Hematopoietic multipotent progenitor cell (in vitro differentiated cells): ENCODE measurements around the gene ALDH7A1. TPM values are rescaled to one million over a fixed set of nuclear protein-coding genes. Genes with fewer than 3 reads are reported as not detected.

ENCODE experiments used
- small RNA-seq: library from RNA; depleted of rRNA; stranded (forward); fragments of <200 nt; gene quantifications from one replicate; pipeline ENCODE3, GENCODE V24; 2012
- total RNA-seq: library from RNA; depleted of rRNA; stranded (reverse); fragments of >200 nt; gene quantifications from one replicate; pipeline ENCODE4 v1.2.3, GENCODE V29; 2012

Gene ALDH7A1
- total RNA-seq, 1 donor: 3.5 TPM

Small RNA genes lying within 50 kb of the gene (small RNA-seq; reads per million reads assigned to genes)
- gene RNU6-290P: not detected

Other genes starting within 250 kb of the ALDH7A1 start
- 2.2 TPM for gene GRAMD2B, start 171.8 kb downstream of the ALDH7A1 start, total RNA-seq
- 18.3 TPM for gene PHAX, start 5.7 kb upstream of the ALDH7A1 start, total RNA-seq
- gene LMNB1, start 181.9 kb upstream of the ALDH7A1 start, total RNA-seq: 97.5 TPM